Subcutaneous adipose tissue (tissue), 4 donors: ENCODE results near the gene PTPRA. TPM values are rescaled to one million over a fixed set of nuclear protein-coding genes. Genes with fewer than 3 reads are reported as not detected.

Experiments
- total RNA-seq, 4 donors: library from RNA; depleted of rRNA; stranded (reverse); fragments of >200 nt; gene quantifications; one replicate each; pipeline ENCODE4 v1.1.0, GENCODE V29; 2016
- TF ChIP-seq, protein P1 (sequence below): fragments of 450-650 bp; IDR thresholded peaks from one replicate; pipeline ENCODE4 v1.5.1; 2016; ENCODE audit warnings: low read depth, mild to moderate bottlenecking, control low read depth, antibody characterized with exemption, moderate library complexity

PTPRA gene
- total RNA-seq, 4 donors from 2014 or later, result 64.4 to 99.5 (median 95.3) TPM

DNA sequence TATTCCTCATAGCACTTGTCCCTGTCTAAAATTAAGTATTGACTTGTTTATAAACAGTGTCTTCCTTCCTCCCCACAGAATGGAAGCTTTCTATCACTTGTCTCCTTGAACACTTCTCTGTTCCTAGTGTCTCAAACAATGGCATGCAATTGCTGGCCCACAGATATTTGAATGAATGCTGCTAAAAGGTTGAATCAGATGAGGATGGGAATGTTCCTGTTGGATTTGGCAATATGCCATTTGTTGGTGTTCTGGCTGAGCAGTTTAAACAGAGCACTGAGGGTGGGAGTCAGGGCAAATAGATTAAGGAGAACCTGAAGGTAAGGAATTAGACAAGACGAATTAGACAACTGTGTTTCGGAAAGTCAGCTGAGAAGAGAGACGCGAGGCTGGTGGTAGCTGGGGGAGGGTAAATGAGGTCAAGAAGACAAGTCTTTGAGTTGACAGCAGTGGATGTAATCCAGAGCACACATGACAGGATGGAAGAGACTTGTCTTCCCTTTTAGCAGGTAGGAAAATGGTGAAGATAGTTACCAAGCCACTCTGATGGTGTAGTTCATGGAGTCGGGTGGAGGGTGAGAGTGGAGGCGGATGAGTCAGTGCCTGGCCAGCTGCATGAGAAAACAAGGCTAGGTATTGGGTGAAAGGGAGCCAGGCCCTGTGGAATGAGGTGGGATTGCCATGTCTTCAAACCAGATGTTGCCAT is 111.8 kb downstream of the PTPRA start:
- TF ChIP-seq, protein P1, sequence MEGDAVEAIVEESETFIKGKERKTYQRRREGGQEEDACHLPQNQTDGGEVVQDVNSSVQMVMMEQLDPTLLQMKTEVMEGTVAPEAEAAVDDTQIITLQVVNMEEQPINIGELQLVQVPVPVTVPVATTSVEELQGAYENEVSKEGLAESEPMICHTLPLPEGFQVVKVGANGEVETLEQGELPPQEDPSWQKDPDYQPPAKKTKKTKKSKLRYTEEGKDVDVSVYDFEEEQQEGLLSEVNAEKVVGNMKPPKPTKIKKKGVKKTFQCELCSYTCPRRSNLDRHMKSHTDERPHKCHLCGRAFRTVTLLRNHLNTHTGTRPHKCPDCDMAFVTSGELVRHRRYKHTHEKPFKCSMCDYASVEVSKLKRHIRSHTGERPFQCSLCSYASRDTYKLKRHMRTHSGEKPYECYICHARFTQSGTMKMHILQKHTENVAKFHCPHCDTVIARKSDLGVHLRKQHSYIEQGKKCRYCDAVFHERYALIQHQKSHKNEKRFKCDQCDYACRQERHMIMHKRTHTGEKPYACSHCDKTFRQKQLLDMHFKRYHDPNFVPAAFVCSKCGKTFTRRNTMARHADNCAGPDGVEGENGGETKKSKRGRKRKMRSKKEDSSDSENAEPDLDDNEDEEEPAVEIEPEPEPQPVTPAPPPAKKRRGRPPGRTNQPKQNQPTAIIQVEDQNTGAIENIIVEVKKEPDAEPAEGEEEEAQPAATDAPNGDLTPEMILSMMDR, result no peak

DNA sequence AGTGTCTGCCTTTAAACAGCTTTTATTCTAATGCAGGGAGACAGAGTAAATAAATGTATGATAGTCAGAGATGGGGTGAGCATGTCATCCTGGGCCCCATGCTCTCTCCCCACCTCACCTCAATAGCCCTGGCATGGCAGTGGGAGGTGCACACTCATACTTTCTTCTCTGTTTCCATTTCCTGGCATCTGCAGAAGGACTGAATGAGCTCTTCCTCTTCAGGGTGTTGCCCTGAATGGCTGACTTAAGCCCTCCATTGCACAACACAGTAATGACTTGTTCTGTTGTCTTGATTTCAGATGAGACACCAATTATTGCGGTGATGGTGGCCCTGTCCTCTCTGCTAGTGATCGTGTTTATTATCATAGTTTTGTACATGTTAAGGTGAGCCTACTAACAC is 113.2 kb downstream of the PTPRA start:
- TF ChIP-seq, protein P1, result no peak

DNA sequence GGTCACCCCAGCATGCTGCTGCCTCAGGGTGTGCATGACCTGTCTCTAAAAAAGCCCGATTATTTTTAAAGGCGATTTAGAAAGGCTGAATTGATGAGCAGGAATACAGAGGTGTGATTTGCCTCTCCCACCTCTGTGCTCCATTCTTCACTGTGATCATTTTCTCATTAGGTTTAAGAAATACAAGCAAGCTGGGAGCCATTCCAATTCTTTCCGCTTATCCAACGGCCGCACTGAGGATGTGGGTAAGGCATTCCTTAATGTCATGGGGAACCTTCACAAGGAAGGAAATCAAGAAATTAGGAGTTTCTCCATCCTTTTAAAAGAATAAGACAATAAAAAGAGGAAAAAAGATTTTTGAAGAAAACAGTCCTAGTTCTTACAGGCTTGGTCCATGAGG is 114.6 kb downstream of the PTPRA start:
- TF ChIP-seq, protein P1, result no peak

DNA sequence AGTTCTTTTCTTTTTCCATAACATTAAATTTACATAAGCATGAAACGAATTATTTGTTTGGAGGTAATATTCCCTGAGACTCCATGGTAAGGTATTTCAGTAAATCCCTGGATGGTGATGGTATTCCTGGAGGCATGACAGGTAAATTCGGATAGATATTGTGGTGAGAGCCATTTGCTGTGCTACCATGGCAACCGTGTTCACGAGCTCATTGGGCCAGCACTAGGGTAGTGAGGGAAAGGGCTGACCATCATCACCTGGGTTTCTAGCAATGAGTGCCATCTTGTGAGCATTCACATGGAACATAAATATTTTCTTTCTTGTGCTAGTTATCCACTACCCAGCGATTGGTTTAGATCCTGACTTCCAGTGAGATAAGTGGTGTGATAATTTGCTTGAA is 118.3 kb downstream of the PTPRA start:
- TF ChIP-seq, protein P1, result no peak

DNA sequence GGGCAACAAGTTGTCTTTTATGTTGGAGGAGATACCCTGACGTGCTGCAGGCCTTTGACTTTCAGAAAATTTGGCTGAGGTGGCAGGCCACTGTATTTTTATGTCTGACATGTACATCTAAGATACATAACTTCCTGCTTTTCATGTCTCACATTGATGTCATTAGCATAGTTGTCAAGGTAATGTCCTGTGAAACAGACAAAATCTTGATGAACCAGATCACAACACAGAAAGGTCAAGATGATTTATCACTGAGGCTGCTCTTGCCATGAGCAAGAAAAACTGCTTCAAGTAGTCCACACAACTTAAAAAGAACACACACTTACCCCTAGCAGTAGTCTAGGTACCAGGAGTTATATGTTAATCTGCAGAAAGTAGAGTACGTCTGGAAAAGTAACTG is 120.0 kb downstream of the PTPRA start:
- TF ChIP-seq, protein P1, result no peak

DNA sequence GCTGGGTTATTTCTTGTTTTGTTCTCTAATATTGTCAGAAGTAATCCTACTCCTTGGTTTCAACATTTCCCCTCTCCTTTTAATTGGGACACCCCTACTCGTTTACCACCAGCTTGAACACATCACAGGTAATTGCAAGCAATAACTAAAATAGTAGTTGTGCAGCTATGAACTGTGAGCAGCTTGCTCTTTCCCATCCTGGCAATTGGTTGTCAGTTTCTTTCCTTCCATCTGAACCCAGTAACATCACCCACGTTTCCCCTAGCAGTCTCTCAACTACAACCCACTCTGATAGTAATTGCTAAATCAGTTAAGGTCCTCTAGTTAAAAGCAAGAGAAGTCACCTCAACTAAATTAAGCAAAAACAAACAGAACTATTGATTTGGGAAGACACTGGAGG is 122.5 kb downstream of the PTPRA start:
- TF ChIP-seq, protein P1, result no peak

DNA sequence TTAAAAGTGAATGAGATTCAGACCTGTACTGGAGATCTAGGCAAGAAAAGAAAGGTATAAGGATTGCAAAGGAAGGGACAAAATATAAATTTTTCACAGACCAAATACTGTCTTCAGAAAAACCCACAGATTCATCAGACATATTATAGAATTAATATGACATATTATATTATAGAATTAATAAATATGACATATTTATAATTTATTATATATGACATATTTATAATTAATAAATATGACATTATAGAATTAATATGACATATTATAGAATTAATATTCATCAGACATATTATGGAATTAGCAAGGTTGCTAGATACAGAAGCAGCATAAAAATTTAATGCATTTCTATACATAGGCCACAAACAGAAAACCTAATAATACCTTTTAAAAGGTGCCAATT is 125.4 kb downstream of the PTPRA start:
- TF ChIP-seq, protein P1, result no peak
